GM12801 (cell line): ENCODE results near the gene BCL11A.

ENCODE experiments used
- CTCF ChIP-seq: IDR thresholded peaks from one replicate; pipeline ENCODE4 v1.5.1; 2011; ENCODE audit warnings: control low read depth; ENCODE audit not compliant: insufficient read length; ENCODE audit errors: extremely low read depth

BCL11A gene

GRCh38 chr2:60534052-60534685 lies 19.3 kb downstream of the BCL11A start:
- no peak for TF ChIP-seq CTCF

GRCh38 chr2:60533101-60534051 lies 20.1 kb downstream of the BCL11A start:
- TF ChIP-seq CTCF: no peak

- no peak for TF ChIP-seq CTCF
These were observed 21.0 kb downstream of the BCL11A start for GRCh38 chr2:60532421-60532820.

- TF ChIP-seq CTCF: no peak
These were observed 21.7 kb downstream of the BCL11A start for GRCh38 chr2:60531701-60532133.

- no peak for TF ChIP-seq CTCF
These were observed 22.7 kb downstream of the BCL11A start for GRCh38 chr2:60530660-60531281.

GRCh38 chr2:60529785-60530627 lies 23.4 kb downstream of the BCL11A start:
- TF ChIP-seq CTCF: no peak
